HG03039 (cell line): ENCODE results near the gene TRAK1.
A peak's percentile ranks its signal among the peaks of the same experiment; 100 is the strongest.

Source experiments
- ATAC-seq: cut with Tn5 transposase; IDR thresholded peaks from one replicate; pipeline ENCODE4 v1.9.1; 2021; ENCODE audit warnings: mild to moderate bottlenecking, moderate library complexity; ENCODE audit not compliant: unreplicated experiment

Gene TRAK1

GRCh38 chr3:42194943-42195510, 103.9 kb downstream of the TRAK1 start:
- ATAC-seq, result no peak

GRCh38 chr3:42195879-42196330, 104.7 kb downstream of the TRAK1 start:
- peak; percentile 56 for ATAC-seq

DNA sequence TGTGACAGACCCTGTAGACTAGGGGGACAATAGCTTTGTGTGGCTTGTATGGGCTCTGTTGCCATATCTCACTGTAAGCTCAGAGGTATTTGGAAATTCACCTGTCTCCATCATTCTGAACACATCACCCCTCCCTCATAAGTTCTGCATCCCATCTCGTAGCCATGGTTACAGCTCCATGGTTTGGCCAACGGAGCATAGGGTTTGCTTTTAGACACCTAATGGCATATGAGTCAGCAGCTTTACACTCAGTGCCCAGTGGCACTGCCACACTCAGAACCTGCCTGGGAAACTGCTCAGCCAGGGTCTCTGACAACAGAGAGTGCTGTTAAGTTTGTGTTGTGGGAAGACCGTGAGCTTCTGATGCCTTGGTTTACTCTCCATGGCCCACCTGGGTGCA, 107.6 kb downstream of the TRAK1 start:
- ATAC-seq, result no peak

GRCh38 chr3:42202217-42202865, 111.2 kb downstream of the TRAK1 start:
- no peak for ATAC-seq

DNA sequence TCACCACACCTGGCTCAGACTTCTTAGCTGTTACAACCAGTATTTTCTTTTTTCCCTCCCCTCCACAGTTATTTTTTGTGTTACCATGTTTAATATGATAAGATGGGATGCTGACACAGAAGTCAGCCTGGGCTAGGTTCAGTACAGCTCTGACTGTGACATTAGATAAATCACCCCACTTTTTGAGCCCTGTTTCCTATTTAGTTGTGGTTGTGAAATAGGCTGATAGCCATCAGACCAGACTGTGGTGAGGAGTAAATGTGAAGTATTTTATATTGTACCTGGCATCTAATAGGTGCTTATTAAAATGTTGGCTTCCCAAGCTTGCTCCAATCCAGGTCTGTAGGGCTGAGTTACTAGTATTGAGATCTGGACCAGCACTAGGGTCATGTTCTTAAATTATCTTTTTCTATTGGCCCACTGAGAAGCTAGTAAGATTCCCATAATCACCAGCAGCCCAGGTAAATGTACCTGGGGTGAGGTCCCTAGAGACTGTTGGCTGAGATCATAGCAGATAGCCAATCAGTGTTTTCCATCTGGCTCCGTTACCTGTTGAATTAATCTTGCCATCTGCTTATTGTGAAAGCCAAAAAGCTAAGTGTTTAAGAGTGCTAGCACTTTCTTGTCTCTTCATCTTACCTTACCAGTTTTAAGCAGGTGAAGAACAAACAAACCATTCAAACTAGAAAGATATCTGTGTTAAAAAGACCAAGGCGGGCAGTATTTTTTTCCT, 113.9 kb downstream of the TRAK1 start:
- no peak for ATAC-seq

GRCh38 chr3:42205800-42206514, 114.8 kb downstream of the TRAK1 start:
- ATAC-seq, result peak; percentile 73

DNA sequence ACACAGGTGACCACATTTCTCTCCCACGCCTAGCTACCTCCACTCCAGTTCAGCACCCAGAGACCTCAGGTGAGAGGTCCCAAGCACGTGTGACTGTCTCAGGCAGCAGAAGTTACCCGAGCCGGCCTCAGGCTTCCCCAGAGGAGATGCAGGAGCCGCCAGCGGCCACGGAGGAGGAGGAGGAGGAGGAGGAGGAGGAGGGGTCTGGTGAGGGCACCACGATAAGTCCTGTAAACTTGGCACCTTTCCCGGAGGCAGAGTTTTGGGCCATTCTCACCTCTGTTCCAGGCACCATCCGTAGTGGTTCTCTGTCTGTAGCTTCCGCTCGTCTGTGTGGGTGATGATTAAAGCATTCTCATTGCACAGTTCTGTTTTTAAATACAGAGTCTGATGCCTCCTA, 118.8 kb downstream of the TRAK1 start:
- ATAC-seq, result no peak

DNA sequence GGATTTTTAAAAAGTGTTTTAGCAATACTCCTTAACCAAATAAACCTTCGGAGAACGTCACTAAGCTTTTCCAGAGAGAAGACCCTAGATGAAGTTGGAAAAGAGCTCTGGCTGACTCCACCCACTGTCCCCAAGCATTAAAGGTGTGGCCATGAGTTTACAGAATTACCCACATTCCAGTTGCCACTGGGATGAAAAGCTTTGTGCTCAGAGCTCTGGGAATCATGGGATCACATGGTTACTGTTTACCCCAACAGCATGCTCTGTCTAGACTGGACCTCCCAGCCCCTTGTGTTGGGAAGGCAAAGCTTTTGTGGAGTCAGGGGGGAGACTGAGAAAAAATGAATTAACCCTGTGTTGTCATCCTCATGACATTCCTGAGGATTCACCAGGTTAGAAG, 119.6 kb downstream of the TRAK1 start:
- no peak for ATAC-seq

DNA sequence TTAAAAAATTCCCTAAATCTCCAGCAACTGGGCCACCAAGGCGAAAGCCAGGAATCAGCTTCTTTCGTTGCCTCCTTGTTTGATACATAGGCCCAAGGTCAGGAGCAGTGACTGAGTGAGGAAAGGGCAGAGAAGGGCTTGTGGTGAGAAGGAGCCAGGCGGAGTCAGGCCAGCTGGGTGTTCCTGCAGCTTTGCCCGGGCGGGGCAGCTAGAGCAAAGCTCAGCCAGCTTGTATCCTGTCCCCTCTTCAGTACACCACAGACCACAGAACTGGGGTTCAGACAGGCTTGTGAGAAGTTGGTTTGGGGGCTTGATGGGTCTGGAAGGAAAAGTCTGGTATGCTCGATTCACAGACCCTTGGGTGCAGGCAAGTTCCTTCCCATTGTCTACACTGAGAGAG, 122.3 kb downstream of the TRAK1 start:
- ATAC-seq, result no peak

DNA sequence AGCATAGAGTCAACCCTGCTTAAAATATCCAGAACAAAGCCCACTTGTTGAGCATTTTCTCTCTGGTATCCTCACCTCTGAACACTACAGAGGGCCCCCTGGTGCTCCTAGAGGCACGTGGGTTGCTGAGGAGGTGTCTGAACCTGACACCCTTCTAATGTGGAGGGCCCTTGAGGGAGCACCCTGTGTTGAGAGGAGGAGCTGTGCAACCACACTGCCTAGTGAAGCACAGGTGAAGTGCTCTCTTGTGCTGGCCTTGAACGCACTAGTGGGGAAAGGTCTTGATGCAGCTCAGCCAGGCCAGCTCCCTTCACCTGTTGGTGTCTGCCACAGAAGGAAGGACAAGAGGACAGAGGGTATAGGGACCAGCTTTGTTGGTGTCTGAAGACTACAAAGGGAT, 122.9 kb downstream of the TRAK1 start:
- ATAC-seq, result no peak

DNA sequence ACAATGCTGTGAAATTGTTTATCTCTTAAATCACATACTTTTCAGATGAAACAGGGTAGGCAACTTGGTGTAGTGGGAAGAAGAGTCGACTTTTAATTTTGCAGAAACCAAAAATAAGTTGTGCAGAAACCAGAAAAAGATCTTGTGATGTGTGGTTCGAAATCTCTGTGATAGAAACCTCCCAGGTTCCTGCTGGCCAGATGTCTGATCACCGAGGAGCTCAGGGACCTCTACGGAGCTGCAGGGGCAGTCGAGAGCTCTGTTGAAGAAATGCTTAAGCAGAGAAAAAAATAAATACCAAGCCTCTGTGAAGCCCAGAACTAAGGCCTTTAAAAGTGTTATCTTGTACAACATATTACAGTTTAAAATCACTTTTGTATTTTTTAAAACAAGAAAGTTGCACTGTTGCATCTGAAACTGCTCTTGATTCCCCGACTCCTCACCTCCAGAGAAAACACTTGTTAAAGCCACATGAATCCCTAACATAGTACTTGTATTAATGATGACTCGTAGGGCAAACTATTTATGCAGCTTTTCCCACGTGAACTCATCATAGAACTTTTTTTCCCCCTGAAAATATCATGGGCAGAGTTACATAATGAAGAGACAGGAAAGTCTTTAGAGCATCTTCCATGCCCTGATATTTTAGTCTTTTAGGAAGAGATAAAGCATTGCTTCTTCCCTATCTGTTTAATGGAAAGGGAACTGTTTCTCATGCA, 123.6 kb downstream of the TRAK1 start:
- no peak for ATAC-seq

DNA sequence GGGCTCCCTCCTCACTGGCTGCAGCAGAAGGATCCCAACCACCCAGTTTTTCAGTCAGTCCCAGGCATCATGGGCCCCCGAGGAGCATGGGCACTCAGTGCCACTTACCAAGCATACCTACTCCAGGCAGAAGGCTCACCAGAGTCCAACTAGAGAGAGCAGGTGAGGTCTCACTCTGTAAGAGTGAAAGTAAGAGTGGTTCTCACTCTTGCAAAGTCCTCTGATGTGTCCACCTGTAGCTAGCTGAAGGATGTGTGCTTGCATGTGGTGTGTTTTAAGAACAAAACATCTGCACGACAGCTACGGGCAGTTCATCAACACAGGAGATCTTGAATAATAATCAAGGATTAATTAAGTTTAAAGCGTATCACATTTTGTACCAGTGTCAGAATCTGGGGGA, 125.1 kb downstream of the TRAK1 start:
- no peak for ATAC-seq

GRCh38 chr3:42216931-42217333, 125.8 kb downstream of the TRAK1 start:
- ATAC-seq, result no peak

GRCh38 chr3:42220436-42221121, 129.4 kb downstream of the TRAK1 start:
- ATAC-seq, result no peak

GRCh38 chr3:42222942-42223693, 132.0 kb downstream of the TRAK1 start:
- ATAC-seq, result no peak

GRCh38 chr3:42224178-42224577, 133.0 kb downstream of the TRAK1 start:
- ATAC-seq, result no peak

- no peak for ATAC-seq
Measured at GRCh38 chr3:42224658-42225421, 133.7 kb downstream of the TRAK1 start.

DNA sequence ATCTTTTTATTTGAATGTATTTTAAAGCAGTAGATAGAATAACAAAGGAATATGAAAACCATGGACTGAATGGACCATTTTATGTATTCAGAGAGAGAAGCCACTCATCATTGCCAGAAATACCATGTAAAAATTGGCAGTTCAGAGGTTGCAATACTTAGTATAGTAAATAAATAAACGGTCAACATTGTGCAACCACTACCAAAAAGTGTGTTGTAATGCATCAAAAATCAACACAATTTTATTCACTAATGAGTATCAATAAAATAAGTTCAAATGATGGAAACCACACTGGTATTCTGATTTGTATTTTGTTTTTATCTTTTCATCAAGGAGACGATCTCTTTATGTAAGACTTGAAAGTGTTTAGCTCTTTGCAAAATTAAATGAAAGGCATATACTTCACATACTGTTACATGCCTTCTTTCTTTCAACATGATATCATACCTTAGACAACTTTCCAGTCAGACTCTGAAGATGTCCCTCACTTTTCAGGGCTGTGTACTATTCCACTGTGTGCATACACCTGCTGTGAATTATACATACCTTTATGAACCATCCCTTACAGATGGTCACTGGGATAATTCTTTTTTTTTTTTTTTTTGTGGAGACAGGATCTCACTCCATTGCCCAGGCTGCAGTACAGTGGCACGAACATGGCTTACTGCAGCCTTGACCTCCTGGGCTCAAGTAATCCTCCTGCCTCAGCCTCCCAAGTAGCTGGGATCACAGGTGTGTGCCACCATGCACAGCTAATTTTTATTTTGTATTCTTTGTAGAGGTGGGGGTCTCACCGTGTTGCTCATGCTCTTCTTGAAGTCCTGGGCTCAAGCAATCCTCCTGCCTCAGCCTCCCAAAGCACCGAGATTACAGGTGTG, 134.6 kb downstream of the TRAK1 start:
- ATAC-seq, result no peak
